Measurements from ENCODE around the gene CDC42EP1.

DNA sequence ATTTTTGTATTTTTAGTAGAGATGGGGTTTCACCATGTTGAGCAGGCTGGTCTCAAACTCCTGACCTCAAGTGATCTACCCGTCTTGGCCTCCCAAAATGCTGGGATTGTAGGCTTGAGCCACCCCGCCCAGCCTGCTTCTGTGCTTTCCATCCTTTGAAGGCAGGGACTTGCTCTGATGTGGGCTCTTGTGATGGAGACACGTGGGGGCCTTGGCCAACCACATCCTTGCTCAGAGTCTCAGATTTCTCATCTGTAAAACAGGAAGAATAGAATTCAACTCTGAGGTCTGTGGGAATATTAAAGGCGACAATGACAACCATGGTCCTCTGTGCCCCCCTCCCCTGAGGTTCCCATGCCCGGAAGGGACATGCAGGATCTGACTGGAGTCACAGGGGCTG lies 44.6 kb downstream of the CDC42EP1 start:
- TF ChIP-seq SIN3A (IDR thresholded peaks at IDR 0.05; ENCODE audit: borderline replicate concordance, insufficient read depth, low read length) = no peak
- TF ChIP-seq, protein P1, sequence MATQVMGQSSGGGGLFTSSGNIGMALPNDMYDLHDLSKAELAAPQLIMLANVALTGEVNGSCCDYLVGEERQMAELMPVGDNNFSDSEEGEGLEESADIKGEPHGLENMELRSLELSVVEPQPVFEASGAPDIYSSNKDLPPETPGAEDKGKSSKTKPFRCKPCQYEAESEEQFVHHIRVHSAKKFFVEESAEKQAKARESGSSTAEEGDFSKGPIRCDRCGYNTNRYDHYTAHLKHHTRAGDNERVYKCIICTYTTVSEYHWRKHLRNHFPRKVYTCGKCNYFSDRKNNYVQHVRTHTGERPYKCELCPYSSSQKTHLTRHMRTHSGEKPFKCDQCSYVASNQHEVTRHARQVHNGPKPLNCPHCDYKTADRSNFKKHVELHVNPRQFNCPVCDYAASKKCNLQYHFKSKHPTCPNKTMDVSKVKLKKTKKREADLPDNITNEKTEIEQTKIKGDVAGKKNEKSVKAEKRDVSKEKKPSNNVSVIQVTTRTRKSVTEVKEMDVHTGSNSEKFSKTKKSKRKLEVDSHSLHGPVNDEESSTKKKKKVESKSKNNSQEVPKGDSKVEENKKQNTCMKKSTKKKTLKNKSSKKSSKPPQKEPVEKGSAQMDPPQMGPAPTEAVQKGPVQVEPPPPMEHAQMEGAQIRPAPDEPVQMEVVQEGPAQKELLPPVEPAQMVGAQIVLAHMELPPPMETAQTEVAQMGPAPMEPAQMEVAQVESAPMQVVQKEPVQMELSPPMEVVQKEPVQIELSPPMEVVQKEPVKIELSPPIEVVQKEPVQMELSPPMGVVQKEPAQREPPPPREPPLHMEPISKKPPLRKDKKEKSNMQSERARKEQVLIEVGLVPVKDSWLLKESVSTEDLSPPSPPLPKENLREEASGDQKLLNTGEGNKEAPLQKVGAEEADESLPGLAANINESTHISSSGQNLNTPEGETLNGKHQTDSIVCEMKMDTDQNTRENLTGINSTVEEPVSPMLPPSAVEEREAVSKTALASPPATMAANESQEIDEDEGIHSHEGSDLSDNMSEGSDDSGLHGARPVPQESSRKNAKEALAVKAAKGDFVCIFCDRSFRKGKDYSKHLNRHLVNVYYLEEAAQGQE (IDR thresholded peaks at IDR 0.05; ENCODE audit: insufficient read depth in 1 of 2, low read depth in 2 of 2, low read length in 2 of 2) = no peak
- TF ChIP-seq POLR2AphosphoS5 (IDR thresholded peaks at IDR 0.05; ENCODE audit: low read depth, low read length) = no peak
